ENCODE measurements around the gene EDN2.

EDN2 gene

DNA sequence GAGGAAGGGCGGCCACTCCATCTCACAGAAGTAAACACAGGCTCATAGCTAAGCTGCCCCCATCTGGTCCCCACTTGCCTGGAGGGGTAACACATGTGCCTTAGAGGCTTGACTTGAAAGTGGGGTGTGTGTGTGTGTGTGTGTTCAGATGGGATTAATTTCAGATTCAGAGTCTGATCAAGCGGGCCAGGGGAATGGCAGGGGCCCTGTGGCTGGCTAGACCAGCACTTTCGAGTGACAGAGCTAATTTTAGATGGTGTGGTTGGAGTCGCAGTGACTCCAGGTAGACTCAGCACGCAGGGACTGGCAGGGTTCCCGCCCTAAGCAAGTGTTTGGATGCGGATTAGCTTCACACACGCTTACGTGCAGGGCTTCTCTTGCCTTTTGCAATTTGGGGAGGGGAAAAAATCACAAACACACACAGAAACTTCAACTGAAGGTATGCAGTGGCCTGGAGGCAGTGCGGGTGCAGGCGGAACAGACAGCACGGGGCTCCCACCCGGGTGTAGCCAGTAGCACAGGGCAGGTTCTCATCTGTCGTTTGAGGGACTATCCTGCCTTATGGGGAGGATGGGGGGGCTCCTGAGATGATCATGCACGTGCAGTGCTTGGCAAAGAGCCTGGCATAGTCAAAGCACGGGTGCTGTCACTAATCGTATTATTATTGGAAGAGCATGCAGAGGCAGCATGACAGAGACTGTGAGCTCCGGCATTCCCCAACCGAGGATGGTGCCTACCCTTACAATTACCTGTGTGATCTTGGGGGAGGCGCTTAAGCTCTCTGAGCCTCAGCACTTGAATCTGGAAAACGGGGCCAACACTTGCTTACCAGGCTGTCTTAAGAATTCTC lies 1.3 kb downstream of the EDN2 start:
- peak; percentile 63 for DNase-seq (ENCODE audit: low spot score)

DNA sequence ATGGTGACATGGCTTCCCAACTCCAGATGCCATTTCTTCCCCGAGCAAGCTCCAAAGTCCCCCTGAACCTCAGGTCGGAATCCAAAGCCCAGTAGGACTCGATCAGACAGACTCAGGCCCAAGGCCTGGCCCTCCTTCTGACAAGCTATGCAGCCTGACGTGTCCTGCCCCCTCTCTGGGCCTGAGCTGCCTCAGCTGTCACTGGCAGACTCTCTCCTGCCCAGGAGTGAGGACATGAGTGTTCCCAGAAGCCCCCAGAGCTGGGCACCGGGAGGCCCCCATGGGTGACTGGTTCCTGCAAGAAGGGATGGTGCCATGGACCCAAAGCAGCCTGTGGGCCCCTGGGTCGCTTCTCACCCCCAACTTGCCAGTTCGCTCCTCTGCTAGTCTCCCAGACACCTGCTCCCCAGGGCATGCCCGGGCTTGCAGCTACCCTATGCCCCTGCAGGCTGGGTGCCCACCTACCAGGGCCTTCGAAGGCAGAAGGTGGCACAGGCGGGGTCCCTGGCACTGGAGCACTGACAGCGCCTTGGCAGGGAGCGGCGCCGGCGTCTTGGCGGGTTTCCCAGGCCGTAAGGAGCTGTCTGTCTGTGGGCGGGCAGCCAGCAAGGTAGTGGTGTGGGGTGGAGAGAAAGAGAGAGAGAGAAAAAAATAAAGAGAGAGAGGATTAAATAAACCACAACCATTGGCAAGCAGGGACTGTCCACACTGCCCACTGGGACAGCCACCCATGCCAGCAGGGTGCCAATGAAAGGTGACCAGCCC lies 2.3 kb downstream of the EDN2 start:
- DNase-seq (ENCODE audit: low spot score): peak; percentile 84

DNA sequence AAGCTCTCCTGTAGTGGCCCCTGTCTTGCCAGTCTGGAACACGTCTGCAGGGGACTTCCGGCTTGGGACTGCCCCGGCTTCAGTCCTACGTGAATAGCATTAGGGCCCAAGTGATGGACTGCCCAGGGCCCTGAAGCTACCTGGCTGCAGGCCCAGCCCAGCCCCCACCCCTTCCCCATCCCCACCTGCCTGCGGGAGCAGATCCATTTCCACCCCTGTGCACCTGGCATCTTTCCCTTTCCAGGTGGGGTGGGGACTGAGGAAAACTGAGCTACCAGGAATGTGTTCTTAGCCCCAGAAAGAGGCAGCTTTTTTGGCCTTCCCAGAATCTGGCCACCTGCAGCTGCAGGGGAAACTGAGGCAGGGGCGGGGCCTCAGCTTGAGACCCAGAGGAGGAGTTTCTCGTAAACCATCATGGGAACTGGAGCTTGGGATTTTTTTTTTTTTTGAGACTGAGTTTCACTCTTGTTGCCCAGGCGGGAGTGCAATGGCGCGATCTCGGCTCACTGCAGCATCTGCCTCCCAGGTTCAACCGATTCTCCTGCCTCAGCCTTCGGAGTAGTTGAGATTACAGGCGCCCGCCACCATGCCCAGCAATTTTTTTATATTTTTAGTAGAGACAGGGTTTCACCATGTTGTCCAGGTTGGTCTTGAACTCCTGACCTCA lies 3.2 kb downstream of the EDN2 start:
- DNase-seq (ENCODE audit: low spot score): no peak

DNA sequence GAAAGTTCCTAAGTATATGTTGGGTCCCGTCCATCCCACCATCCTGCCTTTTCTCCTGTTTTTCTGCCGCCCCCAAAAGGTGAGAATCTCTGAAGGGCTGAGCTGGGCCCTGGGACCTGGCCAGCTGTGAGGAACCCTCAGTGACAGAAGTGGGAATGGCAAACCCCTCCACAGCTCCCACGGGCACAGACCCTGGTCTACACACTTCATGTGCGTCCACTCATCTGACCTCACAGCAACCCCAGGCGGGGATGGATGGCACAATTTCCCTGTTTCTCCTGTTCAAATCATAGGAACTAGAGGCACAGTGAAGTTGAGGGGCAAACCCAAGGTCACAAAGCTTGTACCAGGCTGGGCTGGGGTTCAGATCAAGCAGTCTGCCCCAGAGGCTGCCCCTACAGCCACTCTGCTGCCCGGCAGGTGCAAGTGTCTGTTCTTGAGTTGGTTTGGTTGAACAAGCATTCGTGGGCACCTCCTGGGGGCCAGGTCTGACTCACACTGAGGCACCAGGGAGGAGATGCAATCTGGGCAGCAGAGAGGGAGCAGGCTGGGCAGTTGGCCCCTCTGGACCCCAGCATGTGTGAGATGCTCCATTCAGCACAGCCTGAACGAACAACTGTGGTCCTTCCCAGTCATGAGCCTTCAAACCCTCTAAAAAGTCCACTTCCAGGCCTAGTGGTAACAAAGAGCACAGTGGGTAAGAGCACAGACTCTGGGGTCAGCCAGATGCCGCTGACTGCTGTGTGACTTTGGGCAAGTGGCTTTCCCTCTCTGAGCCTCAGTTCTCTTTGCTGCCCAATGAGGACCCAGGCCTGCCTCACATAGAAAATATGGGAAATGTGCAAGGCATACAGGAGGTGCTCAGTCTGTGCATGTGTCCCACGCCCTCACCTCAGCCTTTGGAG lies 4.0 kb downstream of the EDN2 start:
- no peak for DNase-seq (ENCODE audit: low spot score)

DNA sequence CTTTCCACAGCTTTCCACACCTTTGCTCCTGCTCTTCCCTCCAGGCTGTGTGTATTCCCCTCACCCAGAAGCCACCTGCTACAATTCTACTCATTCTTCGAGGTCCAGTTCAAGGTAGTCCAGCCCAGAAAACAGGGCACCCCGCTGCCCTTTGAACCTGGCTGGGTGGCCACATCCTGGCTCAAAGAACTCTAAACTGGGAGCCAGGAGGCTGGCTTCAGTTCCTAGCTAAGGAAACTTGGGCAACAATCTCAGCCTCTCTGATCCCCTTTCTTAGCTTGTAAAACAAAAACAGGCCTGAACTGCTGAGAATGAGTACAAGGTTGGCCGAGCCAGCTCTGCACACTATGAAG lies 4.7 kb downstream of the EDN2 start:
- no peak for DNase-seq (ENCODE audit: low spot score)

DNA sequence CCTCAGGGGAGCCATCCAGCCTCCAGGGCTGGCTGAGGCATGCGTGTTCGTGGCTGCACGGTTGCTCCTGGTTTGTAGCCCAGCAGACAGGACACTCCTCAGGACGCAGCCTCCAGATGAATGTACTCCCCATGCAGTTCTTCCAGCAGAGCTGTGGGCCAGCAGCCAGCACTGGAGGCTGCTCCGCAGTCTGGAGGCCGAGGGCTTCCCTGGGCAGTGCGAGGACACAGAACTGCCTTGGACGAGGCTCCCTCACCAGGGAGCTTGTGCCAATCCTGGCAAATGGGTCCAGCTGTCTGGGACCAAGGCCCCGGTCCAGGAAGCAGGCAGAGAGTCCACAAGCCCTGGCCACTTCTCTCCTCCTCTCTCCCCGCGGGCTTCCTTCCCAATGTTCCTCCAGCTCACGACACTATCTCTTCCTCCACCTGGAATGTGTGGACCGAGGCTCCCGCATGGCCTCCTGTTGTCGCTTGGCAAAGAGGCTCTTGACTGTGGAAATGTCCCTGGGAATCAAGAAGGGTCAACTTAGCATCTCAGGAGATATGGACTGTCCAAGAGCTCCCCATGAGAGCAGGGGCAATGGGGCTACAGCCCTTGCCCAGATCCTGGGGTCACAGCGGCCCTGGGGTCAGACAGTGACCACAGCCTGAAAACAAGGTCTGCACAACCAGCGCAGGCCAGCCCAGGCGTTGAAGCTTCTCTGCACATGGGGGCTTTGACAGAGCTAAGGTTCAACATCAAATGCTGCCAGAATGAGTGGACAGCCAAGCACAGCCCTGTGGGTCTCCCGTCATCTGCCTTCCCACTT lies 5.3 kb downstream of the EDN2 start:
- no peak for DNase-seq (ENCODE audit: low spot score)

DNA sequence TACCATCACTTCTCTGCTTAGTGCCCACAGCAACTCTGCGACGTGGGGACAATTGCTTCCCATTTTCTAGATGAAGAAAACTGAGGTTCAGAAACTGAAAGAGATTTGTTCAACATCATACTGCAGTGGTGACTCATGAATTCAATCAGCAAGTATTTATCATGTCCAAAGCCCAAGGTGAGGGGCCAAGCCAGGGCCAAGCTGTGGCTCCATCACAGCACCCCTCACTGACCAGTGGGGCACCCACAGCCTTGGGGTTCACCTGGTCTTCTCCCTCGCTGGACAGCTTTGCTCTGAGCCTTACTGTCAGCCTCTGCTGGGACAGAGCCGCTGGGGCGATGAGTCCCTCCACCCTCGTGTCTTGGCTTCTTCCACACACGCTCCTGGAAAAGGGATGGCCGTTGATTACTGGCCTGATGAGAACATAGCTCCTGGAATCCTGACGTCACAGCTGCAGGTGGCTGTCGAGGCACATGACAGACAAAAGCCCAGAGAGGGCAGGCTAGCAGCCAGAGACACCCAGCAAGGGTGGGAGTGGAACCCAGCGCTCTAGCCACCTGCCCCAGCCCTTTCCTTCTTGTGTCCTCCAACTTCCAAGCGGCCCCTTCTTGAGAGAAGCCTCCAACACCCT lies 6.2 kb downstream of the EDN2 start:
- no peak for DNase-seq (ENCODE audit: low spot score)

DNA sequence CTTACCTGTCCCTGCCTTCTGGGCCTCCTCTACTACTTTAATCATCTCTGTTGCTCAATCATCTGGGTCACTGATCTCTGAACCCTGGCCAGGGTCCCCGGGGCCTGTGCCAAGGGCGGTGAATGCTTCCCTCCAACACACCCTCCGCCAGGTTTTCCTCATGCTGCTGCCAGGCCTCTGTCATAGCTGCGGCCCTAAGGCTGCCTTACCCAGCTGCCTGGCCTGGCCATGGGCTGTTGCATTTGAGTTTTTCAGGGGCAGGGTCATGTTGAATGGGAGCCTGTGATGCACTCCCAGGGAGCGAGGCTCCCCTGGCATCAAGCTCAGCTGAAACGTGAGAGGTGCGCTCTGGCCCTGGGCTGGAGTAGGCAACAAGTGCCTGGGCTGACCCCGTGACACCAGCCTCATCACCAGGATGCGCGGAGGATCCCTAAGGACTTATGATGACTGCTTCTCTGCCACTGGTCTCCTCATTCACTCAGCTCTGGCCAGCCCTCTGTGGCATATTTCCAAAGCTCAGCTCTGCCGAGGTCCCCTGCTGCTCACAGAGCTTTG lies 7.6 kb downstream of the EDN2 start:
- no peak for DNase-seq (ENCODE audit: low spot score)

DNA sequence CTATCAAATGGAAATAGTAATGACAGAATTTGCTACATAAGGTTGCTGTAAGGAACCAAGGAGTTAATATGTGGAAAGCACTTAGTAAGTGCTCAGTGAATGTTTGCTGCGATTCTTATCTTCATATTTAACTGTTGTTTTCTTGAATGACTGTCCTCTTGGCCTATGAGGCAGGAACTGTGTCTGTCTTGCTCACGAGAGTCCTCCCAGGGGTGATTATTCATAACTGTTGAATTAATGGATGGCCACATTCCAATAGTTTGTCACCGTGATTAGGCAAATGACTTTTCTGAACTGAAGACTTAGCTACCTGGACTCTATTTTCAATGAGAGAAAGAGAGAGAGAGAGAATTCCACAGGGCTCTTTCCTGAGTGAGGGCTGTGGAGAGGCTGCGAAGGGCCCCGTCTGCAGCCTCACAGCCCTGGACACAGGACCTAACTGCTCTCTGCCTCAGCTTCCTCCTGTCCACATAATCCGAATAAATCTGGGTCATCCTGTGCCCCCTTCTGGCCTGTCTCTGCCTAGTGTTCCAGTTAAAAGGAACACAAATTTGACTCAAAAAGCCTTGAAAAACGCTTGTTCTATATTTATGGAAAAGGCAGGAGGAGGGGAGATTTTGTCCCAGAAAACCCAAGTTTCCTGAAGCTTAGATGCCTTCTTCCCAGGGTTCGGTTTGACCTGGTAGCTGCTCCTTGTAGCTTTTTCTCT lies 8.5 kb downstream of the EDN2 start:
- DNase-seq (ENCODE audit: low spot score): no peak

DNA sequence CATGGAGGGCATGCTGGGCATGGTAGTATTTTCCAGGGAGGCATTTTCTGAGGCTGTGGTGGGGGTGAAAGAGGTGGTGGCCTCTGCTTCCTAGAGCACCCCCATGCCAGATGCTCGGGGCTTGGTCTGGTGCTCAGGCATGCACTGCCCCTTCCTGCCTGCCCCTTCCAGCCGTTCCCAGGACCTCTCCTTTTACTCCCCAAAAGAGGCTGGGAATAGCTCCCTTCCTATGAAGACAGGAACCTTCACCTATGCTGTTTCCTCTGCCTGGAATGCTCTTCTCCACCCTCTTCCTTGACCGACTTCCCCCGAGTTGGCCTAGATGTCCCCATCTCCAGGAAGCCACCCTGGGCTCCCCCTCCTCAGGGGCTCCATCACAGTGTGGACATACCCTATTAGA lies 9.1 kb downstream of the EDN2 start:
- no peak for DNase-seq (ENCODE audit: low spot score)

DNA sequence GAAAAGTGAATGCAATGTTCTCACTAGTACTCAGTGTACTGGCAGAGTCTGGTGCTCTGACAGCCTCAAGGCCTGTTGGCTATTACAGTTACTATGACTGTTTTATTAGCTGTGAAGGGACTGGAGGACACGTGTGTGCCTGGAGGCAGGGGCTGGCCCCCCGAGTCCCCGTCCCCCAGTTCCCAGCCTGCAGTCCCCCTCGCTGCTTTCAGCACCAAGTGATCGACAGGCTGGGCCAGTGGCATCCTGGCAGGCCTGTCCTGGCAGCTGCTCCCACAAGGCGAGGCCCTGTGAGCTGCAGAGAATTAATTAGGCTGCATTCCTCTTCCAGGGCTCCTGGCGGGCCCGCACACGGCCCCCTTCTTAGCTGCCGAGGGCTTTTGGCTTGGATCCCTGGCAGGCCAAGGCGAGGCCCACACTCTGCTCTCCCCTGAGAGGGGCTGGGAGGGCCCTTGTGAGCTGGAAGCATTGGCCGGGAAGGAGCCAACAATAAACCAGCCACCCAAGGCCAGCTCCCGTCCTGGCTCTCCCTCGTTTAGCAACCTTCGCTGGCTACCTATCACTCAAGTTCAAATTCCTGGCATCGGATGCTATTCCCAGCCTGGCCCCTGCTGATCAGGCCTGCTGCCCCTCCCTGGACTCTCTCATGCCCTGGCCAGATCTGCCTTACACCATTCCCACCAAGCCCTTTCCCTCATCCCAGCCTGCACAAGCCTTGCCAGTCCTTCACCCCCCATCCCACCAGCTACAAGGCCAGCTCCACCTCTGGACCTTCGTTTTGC lies 9.8 kb downstream of the EDN2 start:
- peak; percentile 65 for DNase-seq (ENCODE audit: low spot score)

DNA sequence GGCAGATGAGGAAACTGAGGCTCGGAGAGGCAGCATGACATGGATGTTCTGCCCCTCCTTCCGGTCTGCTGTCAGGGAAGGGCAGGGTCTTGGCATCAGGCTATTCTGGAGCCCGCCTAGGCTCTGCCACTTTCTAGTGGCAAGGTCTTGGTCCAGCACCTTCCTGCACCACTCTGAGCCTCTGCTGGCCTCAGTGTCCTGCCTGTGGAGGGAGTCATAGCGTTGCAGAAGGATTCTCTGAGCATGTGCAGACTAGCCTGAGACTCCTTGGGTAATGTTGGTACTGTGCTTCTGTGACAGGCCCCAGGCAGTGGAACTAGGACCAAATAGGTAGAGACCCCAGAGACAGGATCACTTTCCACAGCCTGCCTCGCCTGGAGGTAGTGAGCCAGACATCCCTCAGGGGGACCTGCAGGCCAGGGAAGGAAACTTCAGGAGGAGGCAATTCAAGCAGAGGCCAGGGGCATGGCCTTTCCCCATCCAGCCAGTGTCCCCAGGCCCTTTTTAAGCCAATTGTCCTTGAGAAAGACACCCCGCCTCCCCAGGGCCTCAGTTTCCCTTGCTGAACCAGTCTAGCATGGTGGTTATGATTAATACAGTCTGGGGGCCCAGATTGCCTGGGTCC lies 10.6 kb downstream of the EDN2 start:
- no peak for DNase-seq (ENCODE audit: low spot score)

DNA sequence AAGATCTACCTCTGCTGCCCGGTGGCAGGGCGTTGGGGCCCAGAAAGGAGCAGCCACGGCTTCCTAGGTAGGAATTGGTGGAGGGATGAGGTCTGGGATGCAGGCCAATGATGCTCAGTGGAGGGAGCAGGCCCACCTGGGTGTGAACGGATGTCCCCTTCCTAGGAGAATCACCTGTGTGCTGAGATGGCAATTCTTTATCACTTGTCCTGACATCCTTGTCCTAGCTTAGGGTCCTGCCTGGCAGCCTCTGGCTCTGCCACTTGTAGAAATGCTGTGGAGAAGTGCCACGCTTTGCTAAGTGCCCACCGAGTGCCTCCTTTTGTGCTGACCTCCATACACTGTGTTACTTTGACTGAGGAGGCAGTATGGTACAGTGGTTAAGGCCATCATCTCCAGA lies 12.8 kb downstream of the EDN2 start:
- no peak for DNase-seq (ENCODE audit: low spot score)

DNA sequence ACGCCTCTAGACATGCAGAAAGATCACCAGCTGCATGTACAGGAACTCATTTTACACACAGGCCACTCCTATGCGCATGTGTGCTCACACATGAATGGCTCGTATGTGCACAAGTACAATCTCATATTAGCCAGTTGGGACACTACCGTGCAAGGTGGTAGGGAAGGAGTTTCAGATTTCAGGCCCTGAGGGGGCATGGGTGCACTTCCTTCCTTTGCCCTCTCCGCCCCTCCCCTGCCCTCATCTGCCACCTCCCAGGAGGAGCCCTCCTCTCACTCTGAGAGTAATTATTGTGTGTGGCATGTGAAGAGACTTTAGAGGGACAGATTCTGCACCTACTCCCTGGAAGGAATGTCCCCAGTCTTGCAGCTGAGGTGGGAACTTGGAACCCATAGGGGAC lies 14.8 kb downstream of the EDN2 start:
- DNase-seq (ENCODE audit: low spot score): no peak

DNA sequence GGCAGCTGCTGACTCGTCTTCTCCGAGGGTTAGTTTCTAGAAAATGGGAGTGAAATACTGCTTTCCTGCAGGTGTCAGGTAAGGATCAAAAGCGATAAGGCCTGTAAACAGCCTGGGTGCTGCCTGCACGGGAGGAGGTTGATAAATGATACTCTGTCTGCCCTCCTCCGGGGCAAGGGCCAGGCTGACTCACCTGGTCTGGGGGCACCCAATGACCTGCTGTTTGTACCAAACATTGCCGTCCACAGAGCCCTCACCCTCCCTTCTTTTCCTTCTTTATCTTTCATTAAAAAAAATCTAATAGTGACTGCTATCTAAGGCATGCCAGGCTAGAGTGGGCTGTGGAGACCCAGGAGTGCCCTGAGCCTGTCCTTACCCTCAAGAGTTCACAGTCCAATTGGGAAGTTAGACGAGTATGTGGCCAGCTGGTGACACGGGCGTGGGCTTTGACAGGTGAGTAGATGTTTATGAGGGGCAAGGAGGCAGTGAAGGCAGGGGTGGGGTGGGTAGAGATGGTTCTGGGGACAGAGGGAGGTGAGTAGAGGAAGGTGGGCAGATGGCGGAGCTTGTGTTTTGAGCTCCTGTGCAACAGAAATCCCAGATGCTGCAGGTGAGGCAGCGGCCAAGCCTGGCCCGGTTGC lies 16.2 kb downstream of the EDN2 start:
- DNase-seq (ENCODE audit: low spot score): no peak

DNA sequence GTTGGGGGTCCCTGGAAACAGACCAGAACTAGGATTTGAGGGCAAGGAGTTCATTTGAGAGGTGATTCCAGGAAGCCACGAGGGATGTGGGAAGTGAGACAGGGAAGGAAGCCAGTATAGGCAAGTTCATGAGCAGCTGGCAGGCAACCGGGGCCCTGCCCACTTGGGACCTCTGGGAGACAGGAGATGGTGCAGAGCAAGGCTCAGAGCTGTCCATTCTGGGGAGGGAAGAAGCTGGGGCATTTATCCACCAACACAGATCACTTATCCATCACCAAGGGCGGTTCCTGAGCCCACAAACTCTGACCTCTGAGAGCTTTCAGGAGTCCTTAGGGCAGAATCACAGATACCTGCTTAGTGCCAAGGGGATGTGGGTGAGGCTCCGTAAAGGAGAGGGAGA lies 16.8 kb downstream of the EDN2 start:
- DNase-seq (ENCODE audit: low spot score): no peak

DNA sequence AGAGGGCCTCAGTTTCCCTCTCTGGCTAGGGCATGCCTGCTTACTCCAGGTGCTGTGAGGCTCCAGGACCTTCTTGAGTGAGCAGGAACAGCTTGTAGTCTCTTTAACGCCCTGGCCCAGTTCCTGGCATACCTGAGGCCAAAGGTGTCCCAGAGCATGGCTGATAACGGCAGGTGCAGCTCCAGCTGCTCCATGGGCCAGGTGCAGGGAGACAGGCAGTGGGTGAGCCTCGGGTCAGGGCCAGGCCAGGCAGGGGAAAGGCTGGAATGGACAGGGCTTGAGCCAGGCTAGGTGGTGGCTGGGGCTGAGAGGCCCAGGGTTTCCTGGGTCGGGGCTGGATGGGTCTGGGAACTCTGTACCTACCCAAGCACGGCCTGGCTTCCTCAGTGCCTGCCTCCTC lies 18.3 kb downstream of the EDN2 start:
- no peak for DNase-seq (ENCODE audit: low spot score)

DNA sequence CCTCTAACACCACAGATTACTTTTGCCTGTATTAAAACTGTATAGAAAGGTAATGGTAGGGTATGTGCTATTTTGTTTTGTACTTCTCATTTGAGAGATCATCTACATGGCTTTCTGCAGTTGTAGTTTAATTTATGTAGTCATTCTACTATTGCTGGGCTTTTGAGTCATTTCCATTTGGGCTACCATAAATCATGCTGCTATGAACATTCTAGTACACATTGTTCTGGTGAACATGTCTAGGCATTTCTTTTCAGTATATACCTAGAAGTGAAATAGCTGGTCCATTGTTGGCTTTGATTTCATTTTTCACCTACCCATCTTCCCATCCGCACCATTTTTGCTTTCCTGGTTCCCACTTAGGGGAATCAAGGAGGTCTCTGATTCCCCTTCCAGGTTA lies 18.7 kb downstream of the EDN2 start:
- no peak for DNase-seq (ENCODE audit: low spot score)
